Measurements from ENCODE around the gene ROR2. TPM values are rescaled to one million over a fixed set of nuclear protein-coding genes. Genes with fewer than 3 reads are reported as not detected.
"Not testable (repeated sequence)": the region's sequence is repeated elsewhere in the genome, so short reads cannot be mapped to it uniquely, and the experiment has no call there.

ROR2 gene
- total RNA-seq, 1 donor, result 0.27 TPM

- DNase-seq (ENCODE audit: low read depth in 2 of 3, low spot score in 2 of 3), result no peak
Measured at GRCh38 chr9:91929331-91929730, 20.7 kb downstream of the ROR2 start.

GRCh38 chr9:91927922-91928510, 22.0 kb downstream of the ROR2 start:
- no peak for DNase-seq (ENCODE audit: low read depth in 2 of 3, low spot score in 2 of 3)

DNA sequence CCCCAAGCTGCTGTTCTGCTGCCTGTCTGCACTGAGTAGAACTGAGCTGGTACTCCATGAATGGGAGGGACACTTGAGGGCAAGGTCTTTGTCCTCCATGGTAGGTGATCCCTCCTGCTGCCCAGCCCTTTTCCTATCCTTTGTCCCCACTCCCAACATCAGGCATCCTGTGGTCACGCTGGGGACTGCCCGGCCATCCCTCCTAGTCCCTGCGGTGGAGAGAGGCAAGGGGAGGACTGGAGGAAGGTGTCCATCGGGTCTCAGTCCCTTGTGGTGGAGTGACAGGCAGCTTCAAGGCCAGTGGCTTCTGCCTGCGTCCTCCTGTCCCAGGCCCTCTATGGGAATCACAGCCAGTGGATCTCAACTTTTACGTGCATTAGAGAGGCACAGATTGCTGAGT, 25.9 kb downstream of the ROR2 start:
- DNase-seq (ENCODE audit: low read depth in 2 of 3, low spot score in 2 of 3), result no peak

- DNase-seq (ENCODE audit: low read depth in 2 of 3, low spot score in 2 of 3), result no peak
Measured at GRCh38 chr9:91923145-91923544, 26.9 kb downstream of the ROR2 start.

GRCh38 chr9:91921371-91921770, 28.7 kb downstream of the ROR2 start:
- DNase-seq (ENCODE audit: low read depth in 2 of 3, low spot score in 2 of 3), result no peak

DNA sequence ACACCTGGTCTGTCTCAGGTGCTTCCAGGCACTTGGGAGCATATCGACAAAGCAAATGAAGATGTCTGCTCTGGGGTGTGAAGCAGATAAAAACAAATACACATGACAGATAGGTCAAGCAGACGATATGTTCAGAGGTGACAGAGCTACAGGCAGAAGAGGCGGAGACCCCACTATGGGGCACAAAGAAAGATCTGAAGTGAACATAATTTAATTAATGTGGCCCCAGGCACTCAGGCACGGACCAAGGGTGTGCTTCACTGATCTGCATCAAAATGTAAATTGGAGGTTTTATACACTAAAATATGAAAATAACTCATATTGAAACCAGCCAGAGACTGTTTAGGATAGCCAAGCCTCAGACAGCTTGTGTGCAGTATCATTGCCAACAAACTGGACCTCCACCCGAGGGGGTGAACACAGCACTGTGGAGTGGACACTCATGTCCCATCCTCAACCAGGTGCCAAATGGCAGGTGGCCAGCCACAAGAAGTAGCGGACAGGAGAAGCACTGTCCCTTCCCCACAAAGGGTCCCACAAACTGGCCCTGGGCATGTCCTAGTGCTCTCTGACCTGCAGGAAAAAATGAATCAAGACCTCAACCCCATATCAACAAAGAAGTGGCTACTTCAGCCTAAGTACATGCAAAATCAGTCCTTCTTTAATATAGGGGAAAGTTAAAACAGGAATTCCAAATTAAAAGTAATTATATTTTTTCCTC, 29.2 kb downstream of the ROR2 start:
- no peak for DNase-seq (ENCODE audit: low read depth in 2 of 3, low spot score in 2 of 3)

DNA sequence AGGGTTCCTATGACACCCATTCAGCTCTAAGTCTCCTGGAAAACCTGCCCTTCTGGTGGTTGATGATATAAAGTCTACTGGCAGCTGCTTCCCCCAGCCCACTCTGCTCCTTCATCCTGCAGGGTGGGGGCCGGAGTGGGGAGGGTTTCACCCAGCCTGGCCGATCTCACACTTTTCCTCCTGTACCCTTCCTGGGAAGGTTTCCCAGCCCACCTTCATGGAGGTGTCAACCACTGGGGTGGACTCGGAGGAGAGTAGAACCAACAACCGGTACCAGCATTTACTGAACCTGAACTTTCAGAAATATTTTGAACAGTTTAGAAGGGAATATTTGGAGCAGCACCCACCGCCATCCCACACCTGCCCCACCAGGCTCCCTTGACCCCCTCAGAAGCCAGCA, 30.4 kb downstream of the ROR2 start:
- no peak for DNase-seq (ENCODE audit: low read depth in 2 of 3, low spot score in 2 of 3)

- DNase-seq (ENCODE audit: low read depth in 2 of 3, low spot score in 2 of 3), result no peak
Measured at GRCh38 chr9:91917436-91917835, 32.6 kb downstream of the ROR2 start.

- DNase-seq (ENCODE audit: low read depth in 2 of 3, low spot score in 2 of 3), result no peak
Measured at GRCh38 chr9:91915524-91916263, 34.3 kb downstream of the ROR2 start.

DNA sequence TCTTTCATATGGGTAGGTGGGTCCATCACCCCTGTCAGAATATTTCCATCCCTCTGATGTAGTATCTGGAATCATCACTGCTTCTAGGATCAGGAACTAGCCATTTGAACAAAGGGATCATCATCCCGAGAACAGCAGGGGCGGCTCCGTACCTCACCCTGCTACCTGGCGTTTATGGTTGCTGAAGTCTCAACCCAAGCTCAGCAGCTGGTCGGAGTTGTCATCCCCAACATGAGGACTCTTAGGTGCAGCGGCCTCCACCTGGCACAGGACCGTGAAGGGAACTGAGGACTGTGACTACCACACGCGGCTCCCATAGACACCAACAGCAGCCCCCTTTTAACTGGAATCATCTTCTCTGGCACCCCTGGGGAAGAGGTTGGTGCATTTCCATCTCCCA, 35.1 kb downstream of the ROR2 start:
- DNase-seq (ENCODE audit: low read depth in 2 of 3, low spot score in 2 of 3), result no peak

- DNase-seq (ENCODE audit: low read depth in 2 of 3, low spot score in 2 of 3), result no peak
Measured at GRCh38 chr9:91914404-91914803, 35.6 kb downstream of the ROR2 start.

DNA sequence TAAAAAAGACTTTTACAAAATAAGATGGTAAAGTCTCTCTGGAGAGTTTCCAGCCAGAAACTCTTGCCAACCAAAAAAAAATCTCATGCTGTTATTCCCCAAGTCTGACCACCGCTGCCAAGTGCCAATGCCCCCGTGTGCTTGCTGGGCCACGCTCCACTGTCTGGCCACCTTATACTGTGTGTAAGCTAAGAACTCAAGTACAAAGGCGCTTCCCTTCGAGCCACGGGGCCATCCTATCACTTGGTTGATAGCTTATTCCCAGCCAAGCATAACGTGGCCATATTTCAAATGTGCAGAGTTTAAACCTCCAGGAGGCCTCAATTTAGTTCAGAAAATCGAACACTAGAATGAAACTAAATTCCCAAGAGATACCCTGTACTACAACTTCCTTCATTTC, 36.0 kb downstream of the ROR2 start:
- DNase-seq (ENCODE audit: low read depth in 2 of 3, low spot score in 2 of 3), result no peak

DNA sequence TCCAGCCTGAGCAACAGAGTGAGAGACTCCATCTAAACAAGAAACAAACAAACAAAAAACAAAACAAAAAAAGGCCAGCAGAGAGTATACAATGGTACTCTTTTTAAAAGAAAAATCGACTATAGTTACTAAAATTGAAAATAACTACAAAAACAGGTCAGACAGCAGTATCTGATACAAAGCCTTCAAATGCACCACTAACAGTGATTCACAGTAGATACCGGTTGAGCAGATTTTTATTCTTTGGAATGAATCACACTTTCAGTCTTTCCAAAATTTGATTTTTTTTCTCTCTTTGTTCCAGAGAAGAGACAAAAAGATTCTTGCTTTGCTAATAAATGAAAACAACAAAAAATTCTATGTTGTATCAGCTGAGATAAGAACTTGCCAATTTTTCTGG, 36.9 kb downstream of the ROR2 start:
- no peak for DNase-seq (ENCODE audit: low read depth in 2 of 3, low spot score in 2 of 3)

DNA sequence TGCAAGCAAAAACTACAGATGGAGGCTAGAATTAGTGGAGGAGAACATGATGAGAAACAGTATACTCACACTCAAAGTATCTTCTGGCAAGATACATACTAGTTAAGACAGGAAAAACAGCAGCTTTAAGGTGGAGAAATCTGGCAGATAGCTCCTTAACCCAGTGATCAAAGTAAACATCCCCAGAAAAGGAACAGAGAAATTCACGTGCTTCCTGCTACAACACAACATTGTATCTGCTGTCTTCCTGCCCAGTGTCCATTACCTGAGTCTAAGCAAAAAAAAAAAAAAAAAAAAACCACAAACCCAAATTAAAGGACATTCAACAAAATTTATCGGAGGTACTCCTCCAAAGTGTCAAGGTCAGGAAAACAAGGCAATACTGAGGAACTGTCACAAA, 38.4 kb downstream of the ROR2 start:
- no peak for DNase-seq (ENCODE audit: low read depth in 2 of 3, low spot score in 2 of 3)

- DNase-seq (ENCODE audit: low read depth in 2 of 3, low spot score in 2 of 3), result not testable (repeated sequence)
Measured at GRCh38 chr9:91909256-91909655, 40.8 kb downstream of the ROR2 start.

DNA sequence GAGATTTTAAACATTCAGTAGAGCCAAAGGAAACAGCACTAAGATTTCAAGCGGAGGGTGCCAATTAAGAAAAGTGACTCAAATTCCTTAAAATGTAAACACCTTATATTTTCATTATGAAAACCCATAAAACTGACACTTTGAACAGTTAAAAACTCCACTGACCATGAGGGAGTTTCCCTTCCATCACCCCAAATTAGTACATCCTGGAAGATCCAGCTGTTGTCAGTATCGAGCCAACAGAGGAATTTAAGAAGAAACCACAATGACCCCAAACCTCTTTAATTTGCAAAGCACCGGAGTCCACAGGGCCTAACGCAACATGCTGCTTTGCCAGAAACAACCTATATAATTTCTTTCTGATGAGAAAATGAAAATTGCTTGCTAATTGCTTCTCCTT, 41.3 kb downstream of the ROR2 start:
- DNase-seq (ENCODE audit: low read depth in 2 of 3, low spot score in 2 of 3), result no peak

DNA sequence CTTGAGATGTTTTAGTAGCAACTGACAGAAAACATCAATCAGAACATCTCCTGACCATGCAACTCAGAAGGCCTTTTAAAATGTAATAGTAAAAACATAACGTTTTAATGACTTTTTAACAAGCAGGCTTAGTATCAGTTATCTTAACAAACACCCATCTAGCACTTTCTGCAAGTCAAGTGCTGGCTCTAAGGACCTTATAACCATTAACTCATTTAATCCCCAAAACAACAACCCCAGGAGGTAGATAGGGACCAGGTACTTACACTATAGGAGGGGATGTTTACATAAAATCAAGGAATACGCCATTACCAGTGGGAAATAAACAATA, 41.8 kb downstream of the ROR2 start:
- no peak for DNase-seq (ENCODE audit: low read depth in 2 of 3, low spot score in 2 of 3)

DNA sequence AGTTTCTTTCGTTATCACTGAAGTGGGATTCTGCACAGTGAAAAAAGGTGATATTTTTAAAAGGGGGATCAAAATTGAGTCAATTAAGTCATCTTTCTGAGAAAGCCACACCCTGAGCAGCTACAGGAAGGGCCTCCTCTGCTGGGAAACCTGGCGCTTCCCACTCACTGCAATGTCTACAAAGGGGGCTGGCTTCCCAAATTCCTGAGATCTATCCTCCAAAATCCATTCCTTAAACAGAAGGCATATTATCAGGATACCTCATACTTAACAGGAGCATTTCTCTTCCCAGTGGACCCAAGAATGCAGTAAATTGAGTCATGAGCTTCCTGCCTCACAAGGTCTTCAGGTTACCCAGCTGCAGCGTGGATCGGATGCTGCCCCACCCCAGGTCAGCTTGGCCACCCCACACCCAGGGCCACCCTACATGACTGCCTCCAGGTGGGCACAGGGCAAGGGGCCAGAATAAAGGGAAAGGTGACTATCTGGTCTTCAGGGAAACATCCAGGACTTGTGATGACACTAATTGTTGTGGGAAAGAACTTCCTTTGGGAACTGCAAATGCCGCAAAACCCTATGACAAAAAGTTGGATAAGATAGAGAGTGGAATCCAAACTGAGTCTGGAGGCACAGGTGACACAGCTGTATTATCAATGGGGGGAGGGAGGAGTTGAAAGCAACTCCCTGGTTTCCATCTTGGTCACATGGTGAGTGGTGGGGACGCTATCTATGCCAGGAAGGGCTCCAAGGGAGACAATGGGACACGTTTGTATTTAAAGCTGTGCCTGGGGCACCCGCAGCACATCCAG, 42.3 kb downstream of the ROR2 start:
- no peak for DNase-seq (ENCODE audit: low read depth in 2 of 3, low spot score in 2 of 3)

DNA sequence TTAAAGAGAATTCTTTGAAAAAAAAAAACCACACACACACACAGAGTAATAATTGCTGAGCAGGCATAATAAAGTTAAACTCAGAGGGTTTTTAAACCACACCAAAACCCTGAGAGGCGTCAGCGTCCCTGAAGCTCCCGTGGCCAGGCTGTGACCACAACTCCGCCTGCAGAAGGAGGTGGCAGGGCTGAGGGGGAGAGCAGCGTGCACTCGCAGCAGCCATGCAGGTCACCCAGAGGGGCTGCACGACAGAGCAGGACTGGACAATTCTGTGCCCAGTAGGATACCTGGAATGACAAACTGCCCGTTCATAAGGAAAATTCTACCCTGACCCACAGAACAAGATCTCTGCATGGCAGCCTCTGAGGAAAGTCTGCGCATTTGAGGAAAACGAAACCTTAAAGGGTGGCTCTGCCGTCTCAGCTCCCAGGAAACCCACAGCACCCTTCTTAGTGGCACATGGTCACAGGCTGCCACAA, 44.0 kb downstream of the ROR2 start:
- peak; percentile 2 to 81 (median 59) for DNase-seq (ENCODE audit: low read depth in 2 of 3, low spot score in 2 of 3)

DNA sequence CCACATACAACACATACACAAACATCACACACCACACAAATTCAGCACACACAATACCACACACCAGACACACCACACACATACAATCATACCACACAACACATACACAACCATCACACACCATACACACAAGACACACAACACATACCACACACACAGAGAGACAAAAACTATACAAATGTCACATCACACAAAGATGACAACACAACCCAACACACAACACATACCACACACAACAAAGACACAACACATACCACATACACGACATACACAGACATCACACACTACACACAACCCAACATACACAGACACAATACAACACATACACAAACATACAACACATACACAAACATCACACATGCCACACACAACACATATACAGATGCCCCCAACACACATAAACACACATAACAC, 44.8 kb downstream of the ROR2 start:
- no peak for DNase-seq (ENCODE audit: low read depth in 2 of 3, low spot score in 2 of 3)

DNA sequence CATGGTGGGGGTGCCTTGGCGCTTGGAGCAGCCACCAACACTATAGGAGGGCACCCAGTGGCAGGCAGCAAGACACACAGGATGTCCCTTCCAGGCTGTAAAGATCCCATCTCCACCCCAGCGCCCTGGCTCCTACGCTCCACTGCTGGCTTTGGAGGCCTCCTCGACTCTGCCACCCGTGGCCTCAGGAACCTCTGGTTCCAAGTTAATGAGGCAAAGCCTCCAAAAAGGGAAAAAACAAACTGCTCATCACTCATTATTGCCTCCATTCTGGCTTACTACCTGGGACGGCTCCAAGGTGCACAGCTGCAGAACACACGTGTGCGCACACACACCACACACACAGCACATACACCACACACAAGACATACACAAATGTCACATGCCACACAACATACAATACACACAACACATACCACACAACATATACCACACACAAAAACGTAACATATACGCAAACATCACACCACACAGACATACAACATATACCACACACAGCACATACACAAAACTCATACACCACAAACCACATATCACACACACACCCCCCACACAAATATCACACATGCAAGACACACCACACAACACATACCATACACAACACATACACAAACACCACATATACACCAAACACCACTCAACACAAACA, 45.3 kb downstream of the ROR2 start:
- no peak for DNase-seq (ENCODE audit: low read depth in 2 of 3, low spot score in 2 of 3)
